Airway epithelial cell (primary cell): ENCODE data around the gene SERPINA12. TPM values are rescaled to one million over a fixed set of nuclear protein-coding genes. Genes with fewer than 3 reads are reported as not detected.

Experiments
- total RNA-seq: library from RNA; depleted of rRNA; stranded (reverse); fragments of >200 nt; gene quantifications from 2 replicates; pipeline ENCODE4 v1.2.3, GENCODE V29; 2015

The SERPINA12 gene, protein sequence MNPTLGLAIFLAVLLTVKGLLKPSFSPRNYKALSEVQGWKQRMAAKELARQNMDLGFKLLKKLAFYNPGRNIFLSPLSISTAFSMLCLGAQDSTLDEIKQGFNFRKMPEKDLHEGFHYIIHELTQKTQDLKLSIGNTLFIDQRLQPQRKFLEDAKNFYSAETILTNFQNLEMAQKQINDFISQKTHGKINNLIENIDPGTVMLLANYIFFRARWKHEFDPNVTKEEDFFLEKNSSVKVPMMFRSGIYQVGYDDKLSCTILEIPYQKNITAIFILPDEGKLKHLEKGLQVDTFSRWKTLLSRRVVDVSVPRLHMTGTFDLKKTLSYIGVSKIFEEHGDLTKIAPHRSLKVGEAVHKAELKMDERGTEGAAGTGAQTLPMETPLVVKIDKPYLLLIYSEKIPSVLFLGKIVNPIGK
- total RNA-seq, result not detected in 2 replicates

DNA sequence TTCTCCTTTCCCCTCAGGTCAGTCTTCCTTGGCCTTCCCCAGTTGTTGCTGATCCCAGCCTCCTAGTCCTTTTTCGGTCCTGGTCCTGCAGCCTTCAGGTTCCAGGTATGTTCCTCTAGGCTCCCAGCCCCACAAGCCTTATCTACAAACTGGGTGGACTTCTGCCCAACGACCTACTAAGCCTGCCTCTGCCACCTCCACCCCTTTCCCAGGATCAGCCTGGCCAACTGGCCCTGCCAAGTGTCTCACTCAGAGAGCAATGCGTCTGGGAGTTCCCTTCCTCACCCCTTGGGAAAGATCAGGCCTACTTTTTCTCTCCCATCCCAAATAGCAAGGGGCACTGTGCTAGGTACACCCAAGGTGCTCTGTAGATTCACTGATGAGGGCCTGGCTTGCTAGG lies at the start of gene SERPINA12:
SERPINA12 (minus strand) TSS at position 114 of the 400 bp plus-strand sequence. CDS start 11,072 bp downstream, outside the sequence.

DNA sequence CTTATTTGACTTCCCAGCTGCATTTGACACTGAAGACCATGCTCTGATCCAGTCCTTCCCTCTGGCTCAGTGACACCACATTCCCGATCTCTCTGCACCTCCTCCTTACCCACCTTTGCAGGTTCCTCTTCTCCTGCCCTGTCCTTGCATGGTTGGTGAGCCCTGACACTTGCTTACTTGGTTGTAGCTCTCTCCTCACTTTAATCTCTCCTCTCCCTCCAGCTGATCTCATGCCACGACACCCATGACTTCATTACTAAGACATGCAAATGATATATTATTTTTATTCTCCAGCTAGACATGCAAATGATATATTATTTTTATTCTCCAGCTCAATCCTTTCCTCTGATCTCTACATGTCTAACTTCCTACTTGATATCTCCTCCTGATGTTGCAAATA lies 33.2 kb downstream of the SERPINA12 start, which contains the start of gene SERPINA9:
SERPINA9 (minus strand) TSS at position 175 of the 400 bp plus-strand sequence. CDS start 6,357 bp downstream, outside the sequence.

Other genes starting within 250 kb of the SERPINA12 start
- not detected in 2 replicates for gene SERPINA10, start 216.2 kb downstream of the SERPINA12 start, total RNA-seq
- not detected in 2 replicates for gene SERPINA6, start 186.1 kb downstream of the SERPINA12 start, total RNA-seq
- gene SERPINA2, start 142.8 kb downstream of the SERPINA12 start, total RNA-seq, result not detected in 2 replicates
- 1.3 and 3.1 TPM in 2 replicates for gene SERPINA1, start 120.9 kb downstream of the SERPINA12 start, total RNA-seq
- not detected in 2 replicates for gene SERPINA11, start 56.7 kb downstream of the SERPINA12 start, total RNA-seq
- gene SERPINA9, start 33.3 kb downstream of the SERPINA12 start, total RNA-seq, result not detected in 2 replicates
- not detected in 2 replicates for gene SERPINA4, start 52.0 kb upstream of the SERPINA12 start, total RNA-seq
- gene SERPINA5, start 72.0 kb upstream of the SERPINA12 start, total RNA-seq, result not detected in 2 replicates
- 1.5 and 3.5 TPM in 2 replicates for gene SERPINA3, start 102.9 kb upstream of the SERPINA12 start, total RNA-seq